Effector CD8-positive, alpha-beta T cell (primary cell): Measurements from ENCODE around the gene PNPT1.
"Not testable (repeated sequence)": the region's sequence is repeated elsewhere in the genome, so short reads cannot be mapped to it uniquely, and the experiment has no call there.

ENCODE experiments used
- DNase-seq: peaks from one replicate; lab custom pipeline; 2025; lab: John Stamatoyannopoulos, UW

The PNPT1 gene

DNA sequence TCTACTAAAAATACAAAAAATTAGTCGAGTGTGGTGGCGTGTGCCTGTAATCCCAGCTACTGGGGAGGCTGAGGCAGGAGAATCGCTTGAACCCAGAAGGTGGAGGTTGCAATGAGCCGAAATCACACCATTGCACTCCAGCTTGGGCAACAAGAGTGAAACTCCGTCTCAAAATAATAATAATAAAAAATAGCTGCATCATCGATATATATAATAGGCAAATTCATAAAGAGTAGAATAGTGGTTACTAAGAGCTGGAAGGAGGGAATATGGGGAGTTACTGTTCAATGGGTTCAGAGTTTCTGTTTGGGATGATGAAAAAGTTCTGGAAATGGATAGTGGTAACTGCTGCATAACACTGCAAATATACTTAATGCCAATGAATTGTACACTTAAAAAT, 96.8 kb downstream of the PNPT1 start:
- DNase-seq, result not testable (repeated sequence)

DNA sequence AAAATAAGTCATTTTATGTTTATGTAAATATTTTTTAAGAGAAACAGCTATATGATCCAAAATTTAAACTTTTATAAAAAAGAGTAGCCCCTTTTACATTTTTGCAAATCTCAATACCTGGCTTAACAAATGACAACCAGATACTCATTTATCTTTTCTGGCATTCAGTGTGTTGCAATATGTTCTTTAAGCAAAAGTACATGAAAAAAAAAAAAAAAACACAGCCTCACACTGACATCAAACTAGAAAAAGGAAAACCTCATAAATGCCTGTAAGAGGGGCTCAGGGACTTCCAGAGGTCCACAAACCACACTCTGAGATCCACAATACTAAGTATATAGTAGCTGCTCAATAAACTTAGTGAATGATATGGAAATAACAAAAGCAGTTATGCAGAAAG, 98.1 kb downstream of the PNPT1 start:
- DNase-seq, result no peak

- DNase-seq, result no peak
Observed at GRCh38 chr2:55592130-55592529, 101.5 kb downstream of the PNPT1 start.

DNA sequence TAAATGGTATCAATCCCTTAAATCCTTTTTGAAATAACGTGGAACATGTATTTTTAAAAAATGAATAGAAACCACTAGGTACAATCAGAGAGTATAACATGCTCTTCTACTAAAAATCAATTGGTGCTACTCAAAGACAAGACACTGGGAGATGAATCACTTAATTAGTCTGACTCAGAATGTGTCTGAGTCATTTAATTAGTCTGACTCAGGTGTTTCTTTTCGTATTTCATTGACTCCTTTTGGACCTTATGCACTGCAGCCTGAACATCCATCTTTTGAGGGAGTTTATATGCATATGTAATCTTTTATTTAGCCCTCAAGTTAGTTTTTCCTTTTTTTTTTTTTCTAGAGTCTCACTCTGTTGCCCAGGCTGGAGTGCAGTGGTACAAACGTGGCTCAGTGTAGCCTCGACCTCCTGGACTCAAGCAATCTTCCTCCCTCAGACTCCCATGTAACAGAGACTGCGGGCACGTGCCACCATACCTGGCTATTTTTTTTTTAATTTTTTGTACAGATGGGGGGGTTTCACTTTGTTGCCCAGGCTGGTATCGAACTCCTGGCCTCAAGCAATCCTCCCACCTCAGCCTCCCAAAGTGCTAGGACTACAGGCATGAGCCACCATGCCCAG, 102.7 kb downstream of the PNPT1 start:
- DNase-seq, result no peak

- DNase-seq, result no peak
Observed at GRCh38 chr2:55585451-55586080, 108.1 kb downstream of the PNPT1 start.
